CD4-positive, alpha-beta T cell treated with Interleukin-1 beta for 1 hour (primary cell): ENCODE measurements around the gene UCN.
"Not testable (repeated sequence)": the region's sequence is repeated elsewhere in the genome, so short reads cannot be mapped to it uniquely, and the experiment has no call there.

ENCODE experiments used
- DNase-seq, 2 donors: peaks; one replicate each; pipeline ENCODE4 v3.0.0-alpha.2; 2020 to 2022

The UCN gene

DNA sequence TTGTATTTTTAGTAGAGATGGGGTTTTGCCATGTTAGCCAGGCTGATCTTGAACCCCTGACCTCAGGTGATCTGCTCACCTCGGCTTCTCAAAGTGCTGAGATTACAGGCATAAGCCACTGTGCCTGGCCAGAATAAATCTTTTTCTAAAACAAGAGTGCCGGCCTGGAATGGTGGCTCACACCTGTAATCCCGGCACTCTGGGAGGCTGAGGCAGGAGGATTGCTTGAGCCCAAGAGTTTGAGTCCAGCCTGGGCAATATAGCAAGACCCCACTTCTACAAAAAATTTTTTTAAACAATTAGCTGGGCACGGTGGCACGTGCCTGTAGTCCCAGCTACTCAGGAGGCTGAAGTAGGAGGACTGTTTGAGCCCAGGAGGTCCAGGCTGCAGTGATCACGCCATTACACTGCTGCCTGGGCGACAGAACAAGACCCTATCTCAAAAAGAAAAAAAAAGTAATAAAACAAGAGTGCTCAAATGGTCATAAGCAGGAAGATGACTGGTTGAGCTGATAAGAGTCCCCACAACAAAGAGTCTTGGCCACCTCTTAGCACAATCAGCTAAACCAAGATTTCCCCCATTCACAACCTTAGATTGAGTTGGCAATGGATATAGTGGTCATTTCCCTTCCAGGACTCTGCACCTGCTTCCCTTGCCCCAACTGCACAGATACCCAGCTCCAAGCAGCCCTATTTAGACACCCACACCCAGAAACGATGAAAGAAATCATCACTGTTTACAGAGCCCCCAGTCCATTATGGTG, 5.8 kb upstream of the UCN start:
- DNase-seq, result no peak

GRCh38 chr2:27312152-27312551, 3.9 kb upstream of the UCN start:
- no peak for DNase-seq

- no peak for DNase-seq
Measured at GRCh38 chr2:27309651-27310050, 1.4 kb upstream of the UCN start.

DNA sequence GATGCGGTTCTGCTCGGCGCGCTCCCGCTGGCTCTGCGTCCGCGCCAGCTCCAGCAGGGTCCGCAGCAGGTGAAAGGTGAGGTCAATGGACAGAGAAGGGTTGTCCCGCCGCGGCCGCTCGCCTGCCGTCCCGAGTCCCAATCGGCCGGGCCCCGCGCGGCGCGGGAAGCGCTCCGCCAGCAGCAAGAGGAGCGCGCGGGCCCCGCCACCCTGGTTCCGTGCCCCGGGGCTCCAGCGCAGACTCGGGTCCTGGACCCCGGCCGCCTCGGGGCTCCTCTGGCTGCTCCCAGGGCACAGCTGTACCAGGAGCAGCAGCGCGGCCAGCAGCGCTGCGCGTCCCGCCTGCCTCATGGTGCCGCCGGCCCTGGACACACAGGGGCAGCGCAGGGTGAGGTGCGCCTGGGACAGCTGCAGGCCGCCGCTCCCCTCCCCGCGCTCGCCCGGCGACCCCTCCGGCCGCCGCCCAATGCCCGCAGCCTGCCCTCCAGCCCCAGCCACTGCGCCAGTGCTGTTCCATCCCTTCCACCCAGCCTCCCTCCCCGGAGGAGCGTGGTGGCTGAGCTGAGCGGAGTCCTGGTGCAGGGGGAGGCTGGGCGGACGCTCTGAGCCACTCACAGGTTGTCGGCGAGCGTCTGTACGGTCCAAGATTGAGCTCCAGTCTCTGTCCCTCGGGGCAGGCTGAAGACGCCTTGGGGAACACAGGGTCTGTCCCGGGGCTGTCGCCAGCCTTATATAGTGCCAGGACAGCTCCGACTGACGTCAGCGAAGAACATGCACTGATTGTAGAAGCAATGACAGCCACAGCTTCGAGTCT, 493 bp downstream of the UCN start:
- DNase-seq, result no peak

- no peak for DNase-seq
Measured at GRCh38 chr2:27307287-27307544, 1.0 kb downstream of the UCN start.

DNA sequence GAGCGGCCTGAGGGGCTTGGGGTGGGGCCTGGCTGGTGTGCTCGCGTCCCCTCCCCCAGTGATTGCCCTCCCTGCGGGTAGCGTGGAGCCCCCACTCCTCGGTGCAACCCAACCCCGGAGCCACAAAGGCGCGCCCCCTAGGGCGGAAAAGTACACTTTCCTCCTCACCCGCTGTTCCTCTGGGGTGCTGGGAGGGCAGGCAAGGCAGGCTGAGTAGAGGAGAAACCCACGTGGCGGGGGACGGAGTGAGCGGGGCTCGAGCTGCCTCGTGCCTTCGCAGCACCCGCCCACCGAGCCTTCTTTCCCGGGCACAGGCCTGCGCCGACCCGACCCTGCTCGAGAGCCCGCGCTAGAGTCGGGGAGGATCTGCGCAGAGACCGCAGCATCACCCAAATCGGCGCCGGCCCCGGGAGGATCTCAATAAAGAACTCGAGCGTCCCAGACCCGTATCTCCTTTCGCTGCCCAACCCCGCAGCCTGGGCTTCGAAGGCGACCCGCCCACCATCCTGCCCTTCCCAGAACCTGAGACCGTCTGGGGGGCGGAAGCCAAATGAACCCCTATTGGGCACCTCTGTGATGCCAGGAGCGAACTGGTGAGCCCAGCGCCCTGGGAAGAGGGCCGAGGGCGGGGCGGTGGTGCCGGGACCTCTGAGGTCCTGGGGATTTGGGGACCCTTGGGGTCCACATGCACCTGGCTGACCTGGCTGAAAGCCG, 1.5 kb downstream of the UCN start:
- DNase-seq, result peak in 1 of 2 donors; percentile 23

GRCh38 chr2:27306136-27306535, 2.1 kb downstream of the UCN start:
- DNase-seq, result no peak

- no peak for DNase-seq
Measured at GRCh38 chr2:27305516-27305915, 2.7 kb downstream of the UCN start.

DNA sequence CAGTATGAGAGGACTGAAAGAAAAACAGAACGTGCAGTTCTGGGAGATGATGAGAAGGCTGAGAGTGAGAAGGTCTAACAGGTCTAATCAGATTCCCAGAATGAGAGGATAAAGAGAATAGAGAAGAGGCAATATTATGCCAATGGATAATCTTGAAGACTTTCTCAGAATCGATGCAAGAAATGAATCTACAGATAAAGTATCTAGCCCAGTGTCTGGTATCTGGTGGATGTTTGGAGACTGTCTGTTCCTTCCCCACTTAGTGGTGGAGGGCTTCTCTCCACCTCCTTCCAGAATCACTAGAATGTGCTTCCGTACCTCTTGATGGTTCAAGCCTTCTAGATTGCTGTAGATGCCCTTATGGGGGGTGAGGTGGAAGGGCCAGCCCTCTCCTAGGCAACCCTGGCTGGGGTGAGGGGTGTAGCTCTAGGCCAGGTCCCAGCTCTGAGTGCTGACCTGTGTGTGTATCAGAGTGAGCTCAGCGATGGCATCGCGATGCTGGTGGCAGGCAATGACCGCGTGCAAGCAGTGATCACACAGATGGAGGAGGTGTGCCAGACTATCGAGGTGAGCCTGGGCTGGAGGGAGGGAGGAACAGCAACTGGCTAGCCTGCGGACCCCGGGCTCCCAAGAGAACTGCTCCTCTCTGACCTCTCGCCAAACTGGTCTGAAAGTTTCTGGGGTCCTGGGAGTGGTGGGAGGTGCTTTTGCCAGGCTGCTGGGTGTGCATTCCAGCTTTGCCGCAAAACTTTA, 3.6 kb downstream of the UCN start:
- no peak for DNase-seq

- DNase-seq, result peak; percentile 48 to 62
Measured at GRCh38 chr2:27303093-27304025, 4.9 kb downstream of the UCN start.

DNA sequence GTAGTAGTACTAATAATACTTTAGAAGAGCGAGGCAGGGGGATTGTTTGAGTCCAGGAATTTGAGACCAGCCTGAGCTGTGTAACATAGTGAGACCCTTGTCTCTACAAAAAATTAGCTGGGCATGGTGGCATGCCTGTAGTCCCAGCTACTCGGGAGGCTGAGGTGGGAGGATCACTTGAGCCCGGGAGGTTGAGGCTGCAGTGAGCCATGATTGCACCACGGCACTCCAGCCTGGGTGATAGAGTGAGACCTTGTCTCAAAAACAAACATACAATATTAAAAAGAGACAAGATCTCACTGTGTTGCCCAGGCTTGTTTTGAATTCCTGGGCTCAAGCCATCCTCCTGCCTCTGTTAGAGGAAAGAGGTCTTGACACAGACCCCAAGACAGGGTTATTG, 7.6 kb downstream of the UCN start:
- DNase-seq, result not testable (repeated sequence)

DNA sequence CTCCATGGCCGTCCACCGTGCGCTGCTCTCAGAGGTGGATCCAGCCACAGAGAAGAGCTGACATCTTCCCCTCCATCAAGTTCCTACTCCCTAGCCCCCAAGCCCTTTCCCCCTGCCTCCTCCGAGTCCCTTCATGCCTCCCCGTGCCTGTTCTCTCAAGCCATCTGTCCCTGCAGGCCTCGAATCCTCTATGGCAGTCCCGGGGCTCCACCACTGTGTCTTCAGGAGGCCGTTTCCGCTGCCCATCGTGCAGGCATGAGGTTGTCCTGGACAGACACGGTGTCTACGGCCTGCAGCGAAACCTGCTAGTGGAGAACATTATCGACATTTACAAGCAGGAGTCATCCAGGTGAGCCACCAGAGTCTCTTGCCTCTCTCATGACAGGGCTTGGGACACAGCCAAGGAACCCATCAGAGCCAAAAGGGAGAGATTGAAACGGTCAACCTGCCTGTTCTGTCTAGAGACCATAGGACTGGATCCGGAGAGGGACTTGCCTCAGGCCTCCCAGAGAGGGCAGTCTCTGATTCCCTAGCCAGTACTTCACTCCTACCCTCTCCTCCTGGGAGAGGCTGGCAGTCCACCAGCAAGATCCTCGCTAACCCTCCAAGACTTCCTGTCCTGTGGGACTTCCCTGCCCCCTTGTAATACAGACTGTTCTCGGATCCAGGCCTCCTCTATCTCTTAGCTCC, 9.7 kb downstream of the UCN start:
- DNase-seq, result no peak

GRCh38 chr2:27297195-27297594, 11.1 kb downstream of the UCN start:
- no peak for DNase-seq

DNA sequence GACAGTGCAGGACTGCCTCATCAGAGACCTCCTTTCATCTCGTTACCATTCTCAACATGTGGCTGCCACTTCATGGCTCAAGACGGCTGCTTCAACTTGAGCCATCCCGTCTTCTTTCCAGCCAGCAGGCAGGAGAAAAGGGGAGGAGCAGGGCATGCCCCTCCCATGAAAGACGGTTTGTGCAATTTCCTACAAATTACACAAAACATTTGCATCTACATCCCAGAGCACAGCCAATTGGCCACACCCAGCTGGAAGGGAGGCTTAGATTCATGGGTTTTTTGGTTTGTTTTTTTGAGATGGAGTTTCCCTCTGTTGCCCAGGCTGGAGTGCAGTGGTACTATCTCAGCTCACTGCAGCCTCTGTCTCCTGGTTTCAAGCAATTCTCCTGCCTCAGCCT, 11.8 kb downstream of the UCN start:
- DNase-seq, result no peak

DNA sequence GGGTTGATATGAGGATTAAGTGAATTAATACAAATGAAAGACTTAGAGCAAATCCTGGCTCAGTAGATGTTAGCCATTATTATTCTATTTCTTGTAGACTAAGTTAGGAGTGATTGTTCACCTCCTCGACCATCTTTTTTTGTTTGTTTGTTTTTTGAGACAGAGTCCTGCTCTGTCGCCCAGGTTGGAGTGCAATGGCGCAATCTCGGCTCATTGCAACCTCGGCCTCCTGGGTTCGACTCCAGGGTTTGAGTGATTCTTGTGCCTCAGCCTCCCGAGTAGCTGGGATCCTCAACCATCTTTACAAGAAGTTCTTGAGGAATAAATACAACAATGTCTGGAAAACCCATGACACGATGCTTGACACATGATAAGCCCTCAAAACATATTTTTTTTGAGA, 13.3 kb downstream of the UCN start:
- DNase-seq, result no peak

- DNase-seq, result no peak
Measured at GRCh38 chr2:27291865-27292264, 16.4 kb downstream of the UCN start.

- DNase-seq, result no peak
Measured at GRCh38 chr2:27290549-27290948, 17.7 kb downstream of the UCN start.

- DNase-seq, result no peak
Measured at GRCh38 chr2:27288610-27289009, 19.6 kb downstream of the UCN start.

- no peak for DNase-seq
Measured at GRCh38 chr2:27285481-27285880, 22.8 kb downstream of the UCN start.

GRCh38 chr2:27284996-27285395, 23.2 kb downstream of the UCN start:
- no peak for DNase-seq

GRCh38 chr2:27282892-27283291, 25.4 kb downstream of the UCN start:
- DNase-seq, result no peak
